Uterus (tissue), 4 donors: ENCODE measurements around the gene HDAC4. TPM values are rescaled to one million over a fixed set of nuclear protein-coding genes. Genes with fewer than 3 reads are reported as not detected.

ENCODE experiments used
- DNase-seq, 2 donors: peaks; one replicate each; pipeline ENCODE4 v3.0.0-alpha.2; 2019 to 2020
- H3K27ac ChIP-seq, 2 donors: fragments of 200-600 bp; sonication (generic); 1 replicate in 1 of 2; 2 replicates in 1 of 2; pipeline ENCODE4 v1.5.1; 2016 to 2018
- H3K27me3 ChIP-seq, 2 donors: fragments of 200-600 bp; sonication (generic); one replicate each; pipeline ENCODE4 v1.5.1; 2018 to 2019; ENCODE audit warnings: control low read depth in 1 of 2
- H3K36me3 ChIP-seq, 2 donors: fragments of 200-600 bp; sonication (generic); one replicate each; pipeline ENCODE4 v1.5.1; 2019; ENCODE audit warnings: control low read depth in 1 of 2
- H3K4me1 ChIP-seq, 2 donors: fragments of 200-600 bp; sonication (generic); one replicate each; pipeline ENCODE4 v1.5.1; 2018 to 2019; ENCODE audit warnings: control low read depth in 1 of 2
- H3K4me3 ChIP-seq, 2 donors: fragments of 200-600 bp; sonication (generic); 1 replicate in 1 of 2; 2 replicates in 1 of 2; pipeline ENCODE4 v1.5.1; 2018 to 2019; ENCODE audit warnings: mild to moderate bottlenecking in 1 of 2
- H3K9me3 ChIP-seq, 2 donors: fragments of 200-600 bp; sonication (generic); one replicate each; pipeline ENCODE4 v1.5.1; 2019; ENCODE audit warnings: control low read depth in 1 of 2
- CTCF ChIP-seq, 4 experiments: fragments of 200-600 bp in 2 of 4; fragments of 450-650 bp in 2 of 4; sonication (generic) in 2 of 4; IDR thresholded peaks; one replicate each; pipeline ENCODE4 v1.5.1; 2016 to 2019; ENCODE audit warnings: antibody characterized with exemption in 4 of 4, mild to moderate bottlenecking in 2 of 4, moderate library complexity in 1 of 4
- POLR2A ChIP-seq, 2 donors: fragments of 450-650 bp; IDR thresholded peaks; one replicate each; pipeline ENCODE4 v1.6.1; 2016; ENCODE audit warnings: antibody characterized with exemption in 2 of 2, mild to moderate bottlenecking in 1 of 2, moderate library complexity in 1 of 2
- intact Hi-C: fragments of 100-400 bp; cut with DNase I; formaldehyde crosslinking; loops from one replicate; pipeline ENCODE4 v1.15.1; 2023; ENCODE audit warnings: low total_unique reads
- total RNA-seq, 4 donors: library from RNA; depleted of rRNA in 3 of 4; stranded (reverse); fragments of >200 nt in 3 of 4; gene quantifications; one replicate each; pipeline versions ENCODE4 v1.1.0 to v1.2.4, GENCODE V29; 2014 to 2023
- donor health status: DM: yes; HTN: yes; CAD: no.

The HDAC4 gene
- total RNA-seq, 4 donors from 2014 or later = 42.1 to 91.5 (median 73.4) TPM

GRCh38 chr2:239259603-239260298, 141.1 kb downstream of the HDAC4 start:
- intact Hi-C loops = no loop called here
- Histone ChIP-seq H3K36me3 (no peaks in the 10 kb centered on the region), H3K27me3 (no peaks in the 10 kb centered on the region), H3K4me1 (peaks cover 0 to 6% of the 10 kb centered on the region in 2 donors), H3K27ac (no peak overlapping the region), H3K9me3 (peaks cover 0 to 8% of the 10 kb centered on the region in 2 donors), H3K4me3 (no peak overlapping the region)
- DNase-seq = no peak
- no peak for TF ChIP-seq POLR2A (IDR thresholded peaks at IDR 0.05)
- no peak for TF ChIP-seq CTCF (IDR thresholded peaks at IDR 0.05)

- Histone ChIP-seq H3K36me3 (no peaks in the 10 kb centered on the region), H3K27ac (no peak overlapping the region), H3K4me3 (no peak overlapping the region), H3K27me3 (no peaks in the 10 kb centered on the region), H3K4me1 (peaks cover 0 to 3% of the 10 kb centered on the region in 2 donors), H3K9me3 (peaks cover 0 to 8% of the 10 kb centered on the region in 2 donors)
- TF ChIP-seq POLR2A (IDR thresholded peaks at IDR 0.05) (no peak), CTCF (IDR thresholded peaks at IDR 0.05) (no peak)
- intact Hi-C loops = no loop called here
- no peak for DNase-seq
These were observed 141.6 kb downstream of the HDAC4 start for GRCh38 chr2:239259173-239259572.

DNA sequence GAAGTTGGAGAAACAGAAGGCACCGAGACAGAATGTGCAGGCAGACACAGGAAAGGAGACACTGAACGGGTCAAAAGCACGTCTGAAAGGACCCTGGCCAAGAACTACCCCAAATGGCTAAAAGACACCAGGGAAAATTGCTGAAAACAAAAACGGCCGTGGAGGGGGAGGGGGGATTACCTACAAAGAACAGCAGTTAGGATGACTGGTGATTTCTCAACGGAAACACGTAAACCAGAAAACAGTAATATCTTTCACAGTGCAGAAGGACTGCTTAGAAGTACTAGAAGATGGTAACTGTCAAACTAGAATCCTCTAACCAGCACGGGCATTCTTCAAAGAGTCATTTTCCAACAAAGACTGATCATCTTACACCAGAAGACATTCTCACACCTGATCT, 142.6 kb downstream of the HDAC4 start:
- peaks cover 0 to 8% of the 10 kb centered on the region in 2 donors for H3K9me3 ChIP-seq
- intact Hi-C loops = no loop called here
- H3K4me3 ChIP-seq = no peak overlapping the region
- DNase-seq = no peak
- no peak overlapping the region for H3K27ac ChIP-seq
- TF ChIP-seq POLR2A (IDR thresholded peaks at IDR 0.05) (no peak), CTCF (IDR thresholded peaks at IDR 0.05) (no peak)
- no peaks in the 10 kb centered on the region for H3K27me3 ChIP-seq
- no peaks in the 10 kb centered on the region for H3K36me3 ChIP-seq
- peaks cover 0 to 3% of the 10 kb centered on the region in 2 donors for H3K4me1 ChIP-seq

- no peak for TF ChIP-seq POLR2A (IDR thresholded peaks at IDR 0.05)
- no peak for TF ChIP-seq CTCF (IDR thresholded peaks at IDR 0.05)
- Histone ChIP-seq H3K36me3 (no peaks in the 10 kb centered on the region), H3K4me3 (no peak overlapping the region), H3K27ac (no peak overlapping the region), H3K27me3 (no peaks in the 10 kb centered on the region), H3K4me1 (peaks cover 0 to 3% of the 10 kb centered on the region in 2 donors), H3K9me3 (peaks cover 0 to 8% of the 10 kb centered on the region in 2 donors)
- DNase-seq = no peak
- intact Hi-C loops = no loop called here
These were observed 143.3 kb downstream of the HDAC4 start for GRCh38 chr2:239257511-239257937.

DNA sequence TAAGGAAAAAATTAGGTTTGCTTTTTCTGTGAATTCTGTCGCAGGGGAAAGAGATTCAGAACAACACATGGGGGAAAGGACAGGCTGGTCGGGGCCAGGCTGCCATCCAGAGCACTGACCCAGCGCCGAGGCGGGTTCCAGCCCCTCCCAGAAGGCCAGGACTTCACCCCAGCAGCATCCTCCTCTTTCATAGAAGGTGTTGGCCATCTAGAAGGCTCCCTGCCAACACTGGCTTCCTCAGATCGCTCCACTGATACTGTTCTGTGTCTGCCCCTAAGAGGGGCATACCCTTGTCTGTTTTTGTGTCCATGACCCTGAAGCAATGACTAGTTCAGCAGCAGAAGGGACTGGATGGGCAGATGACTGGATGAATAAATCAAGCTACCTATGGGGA, 144.5 kb downstream of the HDAC4 start:
- no peak for TF ChIP-seq POLR2A (IDR thresholded peaks at IDR 0.05)
- TF ChIP-seq CTCF (IDR thresholded peaks at IDR 0.05) = no peak

More for the DNA sequence above, 144.5 kb downstream of the HDAC4 start:
- no peak overlapping the region for H3K4me3 ChIP-seq
- no peak for DNase-seq
- H3K27ac ChIP-seq = no peak overlapping the region
- H3K27me3 ChIP-seq = no peaks in the 10 kb centered on the region
- no peaks in the 10 kb centered on the region for H3K4me1 ChIP-seq
- intact Hi-C loops = no loop called here
- no peaks in the 10 kb centered on the region for H3K36me3 ChIP-seq
- H3K9me3 ChIP-seq = peaks cover 0 to 8% of the 10 kb centered on the region in 2 donors
